Spleen (tissue), 11 donors: Measurements from ENCODE around the gene SPON1. TPM values are rescaled to one million over a fixed set of nuclear protein-coding genes. Genes with fewer than 3 reads are reported as not detected.

ENCODE experiments used
- DNase-seq: peaks from one replicate; pipeline ENCODE4 v3.0.0-alpha.2; 2020
- H3K27ac ChIP-seq, 8 donors: fragments of 200-600 bp; sonication (generic) in 7 of 8; 1 replicate in 4 of 8; 2 replicates in 4 of 8; pipeline versions ENCODE4 v1.5.0 to v1.8.0; 2016 to 2021; ENCODE audit warnings: inconsistent platforms in 4 of 8, mild to moderate bottlenecking in 4 of 8, moderate library complexity in 1 of 8
- H3K27me3 ChIP-seq, 7 donors: fragments of 200-600 bp; sonication (generic) in 6 of 7; replicated peaks in 1 of 7; 1 replicate in 4 of 7; 2 replicates in 3 of 7; pipeline versions ENCODE4 v1.5.0 to v1.8.0; 2016 to 2021; ENCODE audit warnings: inconsistent platforms in 3 of 7, mild to moderate bottlenecking in 1 of 7
- H3K36me3 ChIP-seq, 6 donors: fragments of 200-600 bp; sonication (generic) in 5 of 6; 1 replicate in 4 of 6; 2 replicates in 2 of 6; pipeline versions ENCODE4 v1.5.0 to v1.8.0; 2016 to 2021; ENCODE audit warnings: inconsistent platforms in 2 of 6
- H3K4me1 ChIP-seq, 6 donors: fragments of 200-600 bp; sonication (generic) in 5 of 6; 1 replicate in 3 of 6; 2 replicates in 3 of 6; pipeline versions ENCODE4 v1.5.0 to v1.8.0; 2016 to 2021; ENCODE audit warnings: inconsistent platforms in 3 of 6
- H3K4me3 ChIP-seq, 8 donors: fragments of 200-600 bp; sonication (generic) in 7 of 8; 1 replicate in 4 of 8; 2 replicates in 4 of 8; pipeline versions ENCODE4 v1.5.0 to v1.8.0; 2016 to 2021; ENCODE audit warnings: inconsistent platforms in 4 of 8, mild to moderate bottlenecking in 4 of 8, moderate library complexity in 2 of 8
- H3K9me3 ChIP-seq, 8 donors: fragments of 200-600 bp; sonication (generic) in 7 of 8; 1 replicate in 4 of 8; 2 replicates in 4 of 8; pipeline versions ENCODE4 v1.5.0 to v1.8.0; 2016 to 2021; ENCODE audit warnings: inconsistent platforms in 4 of 8
- POLR2A ChIP-seq, 3 donors: fragments of 450-650 bp; IDR thresholded peaks; one replicate each; pipeline ENCODE4 v1.5.1; 2017; ENCODE audit warnings: antibody characterized with exemption in 3 of 3, mild to moderate bottlenecking in 1 of 3
- POLR2AphosphoS5 ChIP-seq, 3 donors: sonication (generic); formaldehyde crosslinking; IDR thresholded peaks; one replicate each; pipeline ENCODE4 v1.5.1; 2017; ENCODE audit warnings: antibody characterized with exemption in 3 of 3
- WGBS, 5 donors: extraction: QIAGEN DNeasy Blood & Tissue Kit in 3 of 5; methylation state at CpG; one replicate each; pipeline versions ENCODE4 v1.1.5 to v1.1.7; 2013 to 2018; 5-methylcytosine and 5-hydroxymethylcytosine counted together
- intact Hi-C: fragments of 100-400 bp; cut with DNase I; formaldehyde crosslinking; loops from one replicate; pipeline ENCODE4 v1.15.0; 2023; ENCODE audit warnings: low total_unique reads
- polyA plus RNA-seq, 3 donors: library from polyadenylated mRNA; stranded (reverse); fragments of 200-250 nt; gene quantifications; one replicate each; pipeline ENCODE4 v1.2.1, GENCODE V29; 2013
- total RNA-seq, 7 donors: library from RNA; depleted of rRNA in 3 of 7; stranded (reverse); fragments of >200 nt in 3 of 7; fragmentation: NEBNext Ultra II Directional in 4 of 7; extraction: Animal tissue kit (Norgen Biotek cat#: 25700) in 4 of 7; gene quantifications; one replicate each; pipeline versions ENCODE4 v1.1.0 to v1.2.1, GENCODE V29; 2016 to 2021
- TF ChIP-seq, protein P1 (sequence below), 11 experiments: fragments of 200-600 bp in 7 of 11; fragments of 450-650 bp in 4 of 11; sonication (generic) in 4 of 11; IDR thresholded peaks in 8 of 11; conservative IDR thresholded peaks in 3 of 11; 1 replicate in 7 of 11; 2 replicates in 4 of 11; pipeline versions ENCODE4 v1.4.0 to v1.8.0; 2016 to 2021; ENCODE audit warnings: antibody characterized with exemption in 11 of 11, inconsistent platforms in 4 of 11, mild to moderate bottlenecking in 1 of 11
- donor health status: healthy with polysubstance abuse.
- donor health status: DM: no; HTN: no; CAD: no; lungs with moderate emphysema.
- donor health status: DM: no; HTN: no; CAD: no.
- donor health status: Bipolar disorder and iron deficiency.
- donor health status: healthy.
- donor health status: DM: no; HTN: no; CAD: no.
- donor health status: DM: yes; HTN: yes; CAD: no.

The SPON1 gene
- total and polyA plus RNA-seq, 10 donors = 0.72 to 99.2 (median 10.1) TPM

DNA sequence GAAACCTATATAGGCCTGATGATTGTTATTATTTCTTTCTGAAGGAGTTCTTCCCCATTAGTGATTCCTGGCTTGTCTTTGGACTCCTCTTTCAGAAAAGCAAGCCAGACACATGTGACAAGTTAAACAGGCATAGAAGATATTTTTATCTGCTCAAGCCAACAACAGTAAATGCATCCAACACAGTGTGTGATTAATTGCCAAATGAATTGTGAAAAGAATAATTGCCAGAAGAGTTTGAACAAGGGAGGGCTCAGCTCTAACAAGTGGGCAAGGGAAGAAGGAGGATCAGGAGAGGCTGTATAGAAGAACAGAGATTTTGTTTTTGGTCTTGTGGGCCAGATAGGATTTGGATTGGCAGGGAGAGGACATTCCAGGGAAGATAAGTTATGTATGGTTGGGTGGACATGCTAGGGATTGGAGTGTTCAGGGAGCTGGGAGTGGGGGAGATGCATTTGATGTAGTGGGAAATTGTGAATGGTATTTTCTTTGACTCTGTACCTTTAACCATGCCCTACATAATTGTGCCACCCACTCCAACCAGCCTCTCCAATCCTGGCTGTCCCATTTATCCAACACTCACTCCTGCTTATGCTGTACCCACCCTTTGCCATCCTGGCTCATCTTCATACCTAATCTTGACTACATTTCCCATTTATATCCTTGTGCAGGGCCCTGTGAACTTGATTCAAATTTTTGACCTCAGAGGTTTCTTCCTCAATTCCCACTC lies 223.7 kb downstream of the SPON1 start:
- Histone ChIP-seq H3K27ac (no peak overlapping the region), H3K4me1 (peaks cover 0 to 12% (median 1%) of the 10 kb centered on the region in 6 donors), H3K9me3 (no peaks in the 10 kb centered on the region), H3K27me3 (peaks cover 0 to 4% (median 0%) of the 10 kb centered on the region in 7 donors), H3K4me3 (no peak overlapping the region), H3K36me3 (no peaks in the 10 kb centered on the region)
- TF ChIP-seq, protein P1, sequence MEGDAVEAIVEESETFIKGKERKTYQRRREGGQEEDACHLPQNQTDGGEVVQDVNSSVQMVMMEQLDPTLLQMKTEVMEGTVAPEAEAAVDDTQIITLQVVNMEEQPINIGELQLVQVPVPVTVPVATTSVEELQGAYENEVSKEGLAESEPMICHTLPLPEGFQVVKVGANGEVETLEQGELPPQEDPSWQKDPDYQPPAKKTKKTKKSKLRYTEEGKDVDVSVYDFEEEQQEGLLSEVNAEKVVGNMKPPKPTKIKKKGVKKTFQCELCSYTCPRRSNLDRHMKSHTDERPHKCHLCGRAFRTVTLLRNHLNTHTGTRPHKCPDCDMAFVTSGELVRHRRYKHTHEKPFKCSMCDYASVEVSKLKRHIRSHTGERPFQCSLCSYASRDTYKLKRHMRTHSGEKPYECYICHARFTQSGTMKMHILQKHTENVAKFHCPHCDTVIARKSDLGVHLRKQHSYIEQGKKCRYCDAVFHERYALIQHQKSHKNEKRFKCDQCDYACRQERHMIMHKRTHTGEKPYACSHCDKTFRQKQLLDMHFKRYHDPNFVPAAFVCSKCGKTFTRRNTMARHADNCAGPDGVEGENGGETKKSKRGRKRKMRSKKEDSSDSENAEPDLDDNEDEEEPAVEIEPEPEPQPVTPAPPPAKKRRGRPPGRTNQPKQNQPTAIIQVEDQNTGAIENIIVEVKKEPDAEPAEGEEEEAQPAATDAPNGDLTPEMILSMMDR (IDR thresholded peaks at IDR 0.05 in 8 of 11, conservative IDR thresholded peaks at IDR 0.05 in 3 of 11) = no peak
- TF ChIP-seq POLR2AphosphoS5 (IDR thresholded peaks at IDR 0.05) (no peak), POLR2A (IDR thresholded peaks at IDR 0.05) (no peak)
- intact Hi-C loops = no loop called here
- DNase-seq = no peak

DNA sequence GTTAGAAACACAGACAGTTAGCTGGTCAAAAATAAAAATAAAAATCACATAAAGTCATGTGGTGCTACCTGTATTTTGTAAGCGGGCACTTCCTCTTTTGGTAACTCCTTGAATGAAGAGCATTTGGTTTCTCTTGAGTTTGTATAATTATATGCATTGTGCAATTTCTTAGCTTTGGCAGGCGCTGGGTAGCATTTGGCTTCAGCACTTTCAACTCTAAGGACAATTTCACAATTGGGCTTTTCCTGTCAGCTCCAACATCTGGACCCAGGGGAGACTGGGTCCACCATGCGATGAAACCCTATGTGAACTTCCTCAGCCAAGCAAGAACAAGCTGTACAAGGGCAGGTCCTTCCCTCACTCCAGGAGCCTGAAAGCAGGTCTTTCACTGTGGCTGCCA lies 227.4 kb downstream of the SPON1 start:
- H3K9me3 ChIP-seq = no peaks in the 10 kb centered on the region
- H3K36me3 ChIP-seq = no peaks in the 10 kb centered on the region
- peaks cover 0 to 4% (median 0%) of the 10 kb centered on the region in 7 donors for H3K27me3 ChIP-seq
- WGBS, 5 donors = 16 to 37% (median 26%) methylated on average over 3 of the region's 3 CpGs
- peaks cover 0 to 12% (median 1%) of the 10 kb centered on the region in 6 donors for H3K4me1 ChIP-seq
- no peak for DNase-seq
- no peak for TF ChIP-seq POLR2A (IDR thresholded peaks at IDR 0.05)
- peak in 1 of 3 donors; percentile 60 for TF ChIP-seq POLR2AphosphoS5 (IDR thresholded peaks at IDR 0.05)
- TF ChIP-seq, protein P1 (IDR thresholded peaks at IDR 0.05 in 8 of 11, conservative IDR thresholded peaks at IDR 0.05 in 3 of 11) = no peak
- H3K4me3 ChIP-seq = no peak overlapping the region
- intact Hi-C loops = no loop called here
- H3K27ac ChIP-seq = peak overlapping the region in 5 of 8 donors; percentile 69 to 80 (median 72)

DNA sequence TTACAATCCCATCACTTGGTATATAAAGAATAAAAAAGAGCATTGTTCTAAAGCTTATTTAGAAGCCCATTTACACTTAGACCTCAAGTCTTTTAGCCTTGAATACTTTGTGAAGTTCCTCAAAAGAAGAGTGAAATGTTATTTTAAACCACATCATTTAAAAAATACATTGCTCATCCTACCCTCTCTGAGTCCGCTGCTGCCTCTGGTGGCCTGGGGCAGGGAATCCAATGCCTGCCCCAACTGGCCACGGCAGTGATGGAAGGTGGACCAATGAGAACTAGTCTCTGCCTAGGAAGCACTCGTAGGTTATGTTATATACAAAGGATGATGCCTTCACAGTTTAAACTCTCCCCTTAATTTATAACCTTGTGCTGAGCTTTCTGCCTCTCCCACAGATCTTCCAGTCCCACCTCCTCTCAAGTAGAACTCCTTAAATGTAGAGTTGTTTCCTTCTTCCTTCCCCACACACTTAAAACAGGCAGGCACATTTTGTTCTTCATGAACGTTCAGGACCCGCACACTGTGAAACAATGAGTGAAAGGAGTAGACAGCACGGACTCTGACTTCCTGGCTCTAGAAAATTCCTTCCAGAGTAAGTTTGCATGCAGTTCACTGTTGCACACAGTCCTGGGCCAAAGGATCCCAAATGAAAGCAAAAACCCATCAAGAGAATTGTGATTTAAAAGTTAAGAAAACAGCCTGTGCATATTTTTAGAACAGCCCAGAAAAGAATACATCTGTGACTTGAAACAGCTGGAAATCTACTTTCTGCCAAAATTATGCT lies 228.7 kb downstream of the SPON1 start:
- Histone ChIP-seq H3K9me3 (no peaks in the 10 kb centered on the region), H3K27ac (peak overlapping the region in 6 of 8 donors; percentile 13 to 80 (median 71)), H3K27me3 (peaks cover 0 to 4% (median 0%) of the 10 kb centered on the region in 7 donors), H3K36me3 (no peaks in the 10 kb centered on the region), H3K4me3 (no peak overlapping the region), H3K4me1 (peaks cover 0 to 12% (median 1%) of the 10 kb centered on the region in 6 donors)
- 67 to 79% (median 70%) methylated on average over 6 of the region's 6 CpGs for WGBS, 5 donors
- TF ChIP-seq, protein P1 (IDR thresholded peaks at IDR 0.05 in 8 of 11, conservative IDR thresholded peaks at IDR 0.05 in 3 of 11) = peak in 1 of 11 experiments; percentile 9
- TF ChIP-seq POLR2A (IDR thresholded peaks at IDR 0.05) = no peak
- peak in 2 of 3 donors; percentile 42 to 57 for TF ChIP-seq POLR2AphosphoS5 (IDR thresholded peaks at IDR 0.05)
- DNase-seq = no peak
- intact Hi-C loops = no loop called here

DNA sequence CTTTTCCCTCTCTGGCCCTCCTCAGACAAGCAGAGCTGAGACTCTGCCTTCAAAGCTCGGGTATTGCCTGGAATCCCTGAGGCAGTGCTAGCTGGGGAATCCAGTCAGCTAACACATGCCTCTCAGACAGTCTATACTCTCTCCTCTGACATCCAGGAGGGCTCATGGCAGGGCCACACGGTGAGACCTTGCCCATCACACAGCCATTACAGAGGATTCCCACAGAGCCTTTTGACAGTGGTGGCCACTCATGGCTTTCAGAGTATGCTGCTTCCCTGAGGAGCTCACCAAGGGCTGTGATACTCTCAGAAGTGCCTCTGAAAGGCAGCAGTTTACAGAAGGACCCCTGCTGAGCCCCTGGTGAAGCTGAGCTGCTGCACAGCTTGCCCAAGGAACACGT lies 231.1 kb downstream of the SPON1 start:
- Histone ChIP-seq H3K36me3 (no peaks in the 10 kb centered on the region), H3K27ac (no peak overlapping the region), H3K4me3 (no peak overlapping the region), H3K9me3 (no peaks in the 10 kb centered on the region), H3K4me1 (peaks cover 0 to 12% (median 1%) of the 10 kb centered on the region in 6 donors), H3K27me3 (peaks cover 0 to 4% (median 0%) of the 10 kb centered on the region in 7 donors)
- intact Hi-C loops = no loop called here
- TF ChIP-seq, protein P1 (IDR thresholded peaks at IDR 0.05 in 8 of 11, conservative IDR thresholded peaks at IDR 0.05 in 3 of 11) = no peak
- TF ChIP-seq POLR2AphosphoS5 (IDR thresholded peaks at IDR 0.05) (no peak), POLR2A (IDR thresholded peaks at IDR 0.05) (no peak)
- DNase-seq = no peak
- WGBS, 5 donors = 42 to 82% (median 74%) methylated on average over 2 to 3 of the region's 3 CpGs
